ENCODE data around the gene CAPN13.

The CAPN13 gene, protein sequence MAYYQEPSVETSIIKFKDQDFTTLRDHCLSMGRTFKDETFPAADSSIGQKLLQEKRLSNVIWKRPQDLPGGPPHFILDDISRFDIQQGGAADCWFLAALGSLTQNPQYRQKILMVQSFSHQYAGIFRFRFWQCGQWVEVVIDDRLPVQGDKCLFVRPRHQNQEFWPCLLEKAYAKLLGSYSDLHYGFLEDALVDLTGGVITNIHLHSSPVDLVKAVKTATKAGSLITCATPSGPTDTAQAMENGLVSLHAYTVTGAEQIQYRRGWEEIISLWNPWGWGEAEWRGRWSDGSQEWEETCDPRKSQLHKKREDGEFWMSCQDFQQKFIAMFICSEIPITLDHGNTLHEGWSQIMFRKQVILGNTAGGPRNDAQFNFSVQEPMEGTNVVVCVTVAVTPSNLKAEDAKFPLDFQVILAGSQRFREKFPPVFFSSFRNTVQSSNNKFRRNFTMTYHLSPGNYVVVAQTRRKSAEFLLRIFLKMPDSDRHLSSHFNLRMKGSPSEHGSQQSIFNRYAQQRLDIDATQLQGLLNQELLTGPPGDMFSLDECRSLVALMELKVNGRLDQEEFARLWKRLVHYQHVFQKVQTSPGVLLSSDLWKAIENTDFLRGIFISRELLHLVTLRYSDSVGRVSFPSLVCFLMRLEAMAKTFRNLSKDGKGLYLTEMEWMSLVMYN

DNA sequence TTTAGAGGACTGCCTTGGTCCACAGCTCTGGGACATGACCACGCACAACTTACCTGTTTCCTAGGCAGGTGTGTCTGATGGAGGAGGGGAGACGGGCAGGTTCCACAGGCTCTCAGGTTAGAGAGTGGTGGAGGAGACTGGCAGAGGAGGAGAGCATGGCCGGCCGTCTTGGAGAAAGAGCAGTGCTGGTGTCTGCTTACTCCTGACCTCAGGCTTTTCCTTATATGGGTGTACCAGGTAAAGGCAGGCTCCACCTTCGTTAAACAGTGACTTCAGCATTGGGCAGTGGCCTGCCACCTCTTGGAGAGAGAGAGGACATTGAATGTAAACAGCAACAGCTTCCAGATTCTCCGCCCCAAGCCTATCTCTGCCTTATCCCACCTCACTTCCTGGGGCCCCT, at the start of gene CAPN13:
CAPN13 (minus strand) TSS at position 198 of the 400 bp plus-strand sequence. CDS start 20,121 bp downstream, outside the sequence.
- H3K4me1 ChIP-seq (ENCODE audit: control insufficient read depth, insufficient read depth, low read length), result peaks cover 10% of the 10 kb centered on the region
- H3K9me3 ChIP-seq (ENCODE audit: control insufficient read depth, low read length), result no peaks in the 10 kb centered on the region
- no peak within 1 kb of the TSS for H3K4me3 ChIP-seq (ENCODE audit: low read length)
- peaks cover 71% of the 10 kb centered on the region for H3K27me3 ChIP-seq (replicated peaks; ENCODE audit: control insufficient read depth, insufficient read depth, low read length)
- H3K9ac ChIP-seq (ENCODE audit: low read length), result no peak within 1 kb of the TSS
- DNase-seq (ENCODE audit: low read depth), result no peak
- H3K36me3 ChIP-seq (ENCODE audit: control insufficient read depth, insufficient read depth, low read length, severe bottlenecking), result no peaks in the 10 kb centered on the region

DNA sequence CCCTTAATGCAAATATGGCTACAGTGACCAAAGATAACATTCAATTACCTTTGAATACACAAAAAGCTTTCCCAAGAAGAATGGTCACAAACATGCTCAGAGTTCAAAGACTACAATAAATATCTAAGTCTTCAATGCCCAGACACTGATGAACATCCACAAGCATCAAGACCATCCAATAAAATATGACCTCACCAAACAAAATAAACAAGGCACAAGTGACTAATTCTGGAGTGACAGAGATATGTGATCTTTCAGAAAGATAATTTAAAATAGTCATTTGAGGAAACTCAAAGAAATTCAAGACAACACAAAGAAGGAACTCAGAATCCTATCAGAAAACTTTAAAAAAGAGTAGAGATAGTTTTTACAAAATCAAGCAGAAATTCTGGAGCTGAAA, 40.6 kb upstream of the CAPN13 start:
- Histone ChIP-seq H3K27me3 (replicated peaks; ENCODE audit: control insufficient read depth, insufficient read depth, low read length) (no peaks in the 10 kb centered on the region), H3K4me3 (ENCODE audit: low read length) (no peak overlapping the region), H3K36me3 (ENCODE audit: control insufficient read depth, insufficient read depth, low read length, severe bottlenecking) (no peaks in the 10 kb centered on the region), H3K9ac (ENCODE audit: low read length) (no peak overlapping the region), H3K9me3 (ENCODE audit: control insufficient read depth, low read length) (peaks cover 5% of the 10 kb centered on the region), H3K4me1 (ENCODE audit: control insufficient read depth, insufficient read depth, low read length) (no peaks in the 10 kb centered on the region)
- no peak for DNase-seq (ENCODE audit: low read depth)

DNA sequence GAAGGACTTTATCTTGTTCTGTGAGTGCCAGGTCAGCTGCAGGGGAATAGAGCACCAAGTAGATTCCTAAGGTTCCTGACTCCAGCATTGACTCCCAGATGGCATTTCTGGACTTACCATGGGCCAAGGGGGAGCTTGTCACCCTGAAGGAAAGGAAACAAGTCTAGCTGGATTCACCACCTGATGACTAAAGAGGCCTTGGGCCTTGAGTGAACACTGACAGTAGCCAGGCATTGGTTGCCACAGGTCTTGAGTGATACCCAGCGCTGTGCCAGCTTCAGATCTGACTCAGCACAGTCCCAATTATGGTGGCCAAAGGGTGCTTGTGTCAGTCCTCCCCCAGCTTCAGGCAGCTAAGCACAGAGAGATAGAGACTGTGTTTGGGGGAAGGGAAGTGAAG, 40.1 kb upstream of the CAPN13 start:
- no peaks in the 10 kb centered on the region for H3K4me1 ChIP-seq (ENCODE audit: control insufficient read depth, insufficient read depth, low read length)
- no peaks in the 10 kb centered on the region for H3K27me3 ChIP-seq (replicated peaks; ENCODE audit: control insufficient read depth, insufficient read depth, low read length)
- H3K4me3 ChIP-seq (ENCODE audit: low read length), result no peak overlapping the region
- H3K36me3 ChIP-seq (ENCODE audit: control insufficient read depth, insufficient read depth, low read length, severe bottlenecking), result no peaks in the 10 kb centered on the region
- no peak overlapping the region for H3K9ac ChIP-seq (ENCODE audit: low read length)
- no peak for DNase-seq (ENCODE audit: low read depth)
- peaks cover 5% of the 10 kb centered on the region for H3K9me3 ChIP-seq (ENCODE audit: control insufficient read depth, low read length)

DNA sequence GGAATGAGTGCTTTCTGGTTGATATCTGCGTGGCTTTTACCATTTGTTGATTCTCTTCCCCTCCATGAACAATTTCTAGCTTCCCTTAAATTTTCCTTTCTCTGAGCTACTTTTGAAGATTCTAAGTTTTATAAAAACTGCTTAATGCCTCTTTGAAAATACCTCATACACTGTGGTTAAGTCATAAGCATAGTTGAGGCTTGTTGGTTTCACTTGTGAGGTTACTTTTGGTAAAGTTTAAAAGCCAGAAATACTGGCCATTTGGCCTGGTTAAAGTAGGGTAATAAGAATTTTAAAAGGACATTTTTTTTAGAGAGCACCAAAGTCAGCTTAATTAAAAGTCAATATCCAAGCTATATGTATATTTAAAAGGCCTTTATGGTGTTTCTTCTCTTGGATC, 21.3 kb upstream of the CAPN13 start:
- Histone ChIP-seq H3K27me3 (replicated peaks; ENCODE audit: control insufficient read depth, insufficient read depth, low read length) (no peaks in the 10 kb centered on the region), H3K9me3 (ENCODE audit: control insufficient read depth, low read length) (peaks cover 12% of the 10 kb centered on the region), H3K4me1 (ENCODE audit: control insufficient read depth, insufficient read depth, low read length) (peaks cover 3% of the 10 kb centered on the region), H3K9ac (ENCODE audit: low read length) (no peak overlapping the region), H3K36me3 (ENCODE audit: control insufficient read depth, insufficient read depth, low read length, severe bottlenecking) (no peaks in the 10 kb centered on the region), H3K4me3 (ENCODE audit: low read length) (no peak overlapping the region)
- DNase-seq (ENCODE audit: low read depth), result no peak

DNA sequence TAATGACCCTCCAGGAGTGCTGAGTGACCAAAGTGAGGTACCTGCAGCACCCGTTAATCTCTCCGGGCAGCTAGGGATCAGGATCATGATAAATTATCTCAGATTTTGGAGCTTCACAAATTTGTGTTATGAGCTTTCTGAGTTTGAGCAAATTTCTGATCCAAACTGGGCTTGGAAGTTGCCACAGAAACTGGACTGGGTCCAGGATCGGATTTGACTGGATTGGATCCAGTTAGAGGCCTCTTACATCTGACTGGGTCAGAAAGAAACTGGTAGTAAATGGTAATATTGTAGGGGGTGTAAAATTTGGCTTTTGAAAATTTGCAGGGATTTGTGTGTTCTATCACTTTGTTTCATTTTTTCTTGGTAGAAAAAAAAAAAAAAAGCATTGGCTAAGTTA, 19.7 kb upstream of the CAPN13 start:
- Histone ChIP-seq H3K4me1 (ENCODE audit: control insufficient read depth, insufficient read depth, low read length) (peaks cover 16% of the 10 kb centered on the region), H3K9ac (ENCODE audit: low read length) (no peak overlapping the region), H3K4me3 (ENCODE audit: low read length) (no peak overlapping the region), H3K27me3 (replicated peaks; ENCODE audit: control insufficient read depth, insufficient read depth, low read length) (no peaks in the 10 kb centered on the region), H3K36me3 (ENCODE audit: control insufficient read depth, insufficient read depth, low read length, severe bottlenecking) (no peaks in the 10 kb centered on the region), H3K9me3 (ENCODE audit: control insufficient read depth, low read length) (peaks cover 12% of the 10 kb centered on the region)
- no peak for DNase-seq (ENCODE audit: low read depth)

DNA sequence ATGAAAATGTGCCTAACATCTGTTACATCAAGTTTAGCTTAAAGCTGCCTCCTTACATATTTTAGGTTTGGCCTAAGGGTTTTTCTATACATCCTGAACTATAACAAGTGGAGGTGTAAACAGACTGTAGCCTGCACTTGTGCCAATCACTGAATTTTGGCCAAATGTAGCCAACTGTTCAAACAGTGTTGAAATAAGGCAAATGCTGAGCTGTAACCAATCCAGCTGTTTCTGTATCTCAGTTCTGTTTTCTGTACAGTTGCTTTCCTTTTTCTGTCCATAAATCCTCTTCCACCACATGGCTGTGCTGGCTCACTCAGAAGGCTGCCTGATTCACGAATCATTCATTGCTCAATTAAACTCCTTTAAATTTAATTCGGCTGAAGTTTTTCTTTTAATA, 19.2 kb upstream of the CAPN13 start:
- peaks cover 2% of the 10 kb centered on the region for H3K27me3 ChIP-seq (replicated peaks; ENCODE audit: control insufficient read depth, insufficient read depth, low read length)
- peaks cover 19% of the 10 kb centered on the region for H3K4me1 ChIP-seq (ENCODE audit: control insufficient read depth, insufficient read depth, low read length)
- no peaks in the 10 kb centered on the region for H3K36me3 ChIP-seq (ENCODE audit: control insufficient read depth, insufficient read depth, low read length, severe bottlenecking)
- no peak overlapping the region for H3K4me3 ChIP-seq (ENCODE audit: low read length)
- no peak overlapping the region for H3K9ac ChIP-seq (ENCODE audit: low read length)
- peaks cover 12% of the 10 kb centered on the region for H3K9me3 ChIP-seq (ENCODE audit: control insufficient read depth, low read length)
- no peak for DNase-seq (ENCODE audit: low read depth)

DNA sequence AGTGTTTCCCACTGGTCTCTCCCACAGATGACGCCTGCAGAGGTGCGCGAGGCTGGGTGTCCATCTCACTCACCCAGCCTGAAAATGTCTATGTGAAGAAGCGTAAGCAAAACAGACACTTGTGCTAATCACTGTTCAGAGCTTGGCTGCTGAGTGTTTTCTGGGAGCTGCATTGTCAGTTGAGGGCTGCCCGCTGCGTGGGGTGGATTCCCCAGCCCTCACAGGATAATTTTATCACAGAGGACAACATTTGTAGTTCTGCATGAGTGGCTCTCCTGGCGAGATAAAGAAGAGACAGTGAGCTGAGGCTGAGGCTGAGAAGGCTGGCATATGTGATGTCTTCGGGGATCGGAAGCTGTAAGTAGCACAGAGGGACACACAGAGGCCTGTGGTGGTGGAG, 16.2 kb upstream of the CAPN13 start:
- no peak for DNase-seq (ENCODE audit: low read depth)

DNA sequence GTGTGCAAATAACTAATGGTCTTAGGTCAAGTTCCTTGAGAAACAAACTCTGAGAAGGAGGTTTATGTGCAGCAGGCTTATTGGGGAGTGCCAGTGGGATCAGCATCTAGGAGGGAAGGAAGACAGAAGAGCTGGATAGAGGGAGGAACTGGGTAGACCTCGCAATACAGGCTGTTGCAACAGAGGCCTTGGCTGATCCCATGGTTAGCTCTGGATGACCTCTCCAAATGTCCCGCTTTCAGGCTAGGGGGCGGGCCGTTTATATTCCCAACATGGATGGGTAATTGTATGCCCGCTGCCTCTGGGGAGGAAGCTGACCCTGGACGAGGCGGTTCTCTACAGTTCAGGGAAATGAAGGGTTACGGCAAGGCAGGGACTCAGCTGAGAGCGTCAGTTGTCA, 14.7 kb upstream of the CAPN13 start:
- no peak overlapping the region for H3K4me3 ChIP-seq (ENCODE audit: low read length)
- peaks cover 19% of the 10 kb centered on the region for H3K4me1 ChIP-seq (ENCODE audit: control insufficient read depth, insufficient read depth, low read length)
- H3K9ac ChIP-seq (ENCODE audit: low read length), result no peak overlapping the region
- no peaks in the 10 kb centered on the region for H3K9me3 ChIP-seq (ENCODE audit: control insufficient read depth, low read length)
- no peaks in the 10 kb centered on the region for H3K36me3 ChIP-seq (ENCODE audit: control insufficient read depth, insufficient read depth, low read length, severe bottlenecking)
- no peak for DNase-seq (ENCODE audit: low read depth)
- H3K27me3 ChIP-seq (replicated peaks; ENCODE audit: control insufficient read depth, insufficient read depth, low read length), result peaks cover 2% of the 10 kb centered on the region

More for the DNA sequence above, 16.2 kb upstream of the CAPN13 start:
- no peak overlapping the region for H3K9ac ChIP-seq (ENCODE audit: low read length)
- H3K27me3 ChIP-seq (replicated peaks; ENCODE audit: control insufficient read depth, insufficient read depth, low read length), result peaks cover 2% of the 10 kb centered on the region
- H3K4me3 ChIP-seq (ENCODE audit: low read length), result peak overlapping the region; percentile 49
- H3K4me1 ChIP-seq (ENCODE audit: control insufficient read depth, insufficient read depth, low read length), result peaks cover 19% of the 10 kb centered on the region
- H3K9me3 ChIP-seq (ENCODE audit: control insufficient read depth, low read length), result peaks cover under 1% of the 10 kb centered on the region
- H3K36me3 ChIP-seq (ENCODE audit: control insufficient read depth, insufficient read depth, low read length, severe bottlenecking), result no peaks in the 10 kb centered on the region

DNA sequence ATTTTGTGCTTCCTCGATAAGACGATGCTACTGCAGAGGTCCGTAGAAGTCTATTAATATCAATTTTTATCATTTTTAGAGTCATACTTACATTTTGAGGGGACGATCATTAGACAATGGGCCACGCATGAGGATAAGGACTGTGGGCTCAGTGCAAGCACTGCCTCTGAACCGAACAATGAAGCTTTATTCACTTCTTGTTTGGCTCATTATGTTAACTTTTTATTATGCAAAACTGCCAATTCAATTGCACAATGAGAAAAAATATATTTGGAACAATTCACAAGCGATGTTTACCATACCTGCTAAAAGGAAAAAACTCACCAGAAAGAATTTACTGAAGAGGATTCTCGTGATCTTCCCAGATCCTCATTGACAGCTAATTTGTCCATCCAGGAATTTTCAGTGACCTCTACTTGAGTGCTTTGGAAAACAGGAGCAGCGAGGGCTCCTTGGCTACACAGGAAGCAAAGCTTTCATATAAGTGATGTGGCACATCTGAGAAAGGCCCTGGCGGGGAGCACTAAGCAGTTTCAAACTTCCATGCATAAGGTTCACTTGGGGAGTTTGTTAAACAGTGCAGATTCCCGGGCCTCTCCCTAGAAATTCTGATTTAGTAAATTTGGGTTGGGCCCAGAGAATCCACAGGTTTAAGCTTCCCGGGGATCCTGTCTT, 13.3 kb upstream of the CAPN13 start:
- no peaks in the 10 kb centered on the region for H3K36me3 ChIP-seq (ENCODE audit: control insufficient read depth, insufficient read depth, low read length, severe bottlenecking)
- H3K4me1 ChIP-seq (ENCODE audit: control insufficient read depth, insufficient read depth, low read length), result peaks cover 19% of the 10 kb centered on the region
- H3K27me3 ChIP-seq (replicated peaks; ENCODE audit: control insufficient read depth, insufficient read depth, low read length), result peaks cover 2% of the 10 kb centered on the region
- H3K9ac ChIP-seq (ENCODE audit: low read length), result no peak overlapping the region
- no peak for DNase-seq (ENCODE audit: low read depth)
- no peak overlapping the region for H3K4me3 ChIP-seq (ENCODE audit: low read length)
- H3K9me3 ChIP-seq (ENCODE audit: control insufficient read depth, low read length), result no peaks in the 10 kb centered on the region

DNA sequence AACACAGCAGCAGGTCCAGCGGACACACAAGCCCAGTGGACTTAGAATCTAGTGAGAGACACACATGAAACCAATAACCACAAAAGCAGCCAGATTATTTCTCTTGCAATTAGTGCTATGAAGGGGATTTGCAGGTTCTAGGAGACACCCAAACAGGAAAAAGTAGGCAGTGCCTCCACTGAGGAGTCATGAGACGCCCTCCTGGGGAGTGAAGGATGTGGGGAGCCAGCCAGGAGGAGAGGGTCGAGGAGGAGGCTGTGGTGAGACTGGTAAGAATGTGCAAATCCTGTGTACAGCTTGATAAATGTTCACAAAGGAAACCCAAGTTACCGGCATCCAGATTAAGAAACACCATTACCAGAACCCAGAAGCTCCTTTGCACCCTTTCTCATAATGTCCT, 2.7 kb upstream of the CAPN13 start:
- H3K4me1 ChIP-seq (ENCODE audit: control insufficient read depth, insufficient read depth, low read length), result no peaks in the 10 kb centered on the region
- DNase-seq (ENCODE audit: low read depth), result no peak
- H3K9me3 ChIP-seq (ENCODE audit: control insufficient read depth, low read length), result no peaks in the 10 kb centered on the region
- H3K36me3 ChIP-seq (ENCODE audit: control insufficient read depth, insufficient read depth, low read length, severe bottlenecking), result no peaks in the 10 kb centered on the region
- no peak overlapping the region for H3K9ac ChIP-seq (ENCODE audit: low read length)
- peaks cover 58% of the 10 kb centered on the region for H3K27me3 ChIP-seq (replicated peaks; ENCODE audit: control insufficient read depth, insufficient read depth, low read length)
- H3K4me3 ChIP-seq (ENCODE audit: low read length), result no peak overlapping the region

DNA sequence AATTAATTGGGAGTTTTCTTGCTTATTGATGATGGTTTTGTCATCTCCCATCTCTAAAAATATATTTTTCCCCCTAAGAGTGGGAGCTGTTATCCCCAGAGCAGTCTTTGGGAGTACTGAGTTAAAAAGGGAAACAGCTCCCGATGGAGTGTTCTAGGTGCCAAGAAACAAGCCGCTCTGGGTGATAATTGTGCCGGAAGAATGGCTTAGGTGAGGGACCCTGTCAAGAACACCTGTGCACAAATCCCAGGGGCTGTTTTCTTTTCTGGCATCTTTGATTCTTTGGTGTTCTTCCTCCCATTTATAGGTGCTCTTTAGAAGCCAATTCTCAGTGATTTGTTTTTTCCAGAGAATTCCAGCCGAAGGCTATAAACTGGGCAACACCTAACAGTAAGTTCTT, 1.4 kb upstream of the CAPN13 start:
- H3K9me3 ChIP-seq (ENCODE audit: control insufficient read depth, low read length), result no peaks in the 10 kb centered on the region
- H3K4me1 ChIP-seq (ENCODE audit: control insufficient read depth, insufficient read depth, low read length), result peaks cover 3% of the 10 kb centered on the region
- DNase-seq (ENCODE audit: low read depth), result no peak
- H3K27me3 ChIP-seq (replicated peaks; ENCODE audit: control insufficient read depth, insufficient read depth, low read length), result peaks cover 62% of the 10 kb centered on the region
- no peaks in the 10 kb centered on the region for H3K36me3 ChIP-seq (ENCODE audit: control insufficient read depth, insufficient read depth, low read length, severe bottlenecking)
- no peak overlapping the region for H3K4me3 ChIP-seq (ENCODE audit: low read length)
- H3K9ac ChIP-seq (ENCODE audit: low read length), result no peak overlapping the region

Data from adipocyte (in vitro differentiated cells).